NCI-H345 treated with DMSO at 0.1 percent for 48 hours (cell line): ENCODE results near the gene PDYN.

ENCODE experiments used
- DNase-seq: peaks from one replicate; lab custom pipeline; 2025; ENCODE audit not compliant: unreplicated experiment; lab: John Stamatoyannopoulos, UW

PDYN gene

GRCh38 chr20:1935696-1936366 is 58.0 kb downstream of the PDYN start:
- no peak for DNase-seq

- DNase-seq: no peak
These were observed 58.9 kb downstream of the PDYN start for GRCh38 chr20:1934721-1935573.

- no peak for DNase-seq
These were observed 59.7 kb downstream of the PDYN start for GRCh38 chr20:1934156-1934555.

GRCh38 chr20:1933465-1933870 is 60.4 kb downstream of the PDYN start:
- no peak for DNase-seq

- no peak for DNase-seq
These were observed 60.9 kb downstream of the PDYN start for GRCh38 chr20:1932971-1933370.

- DNase-seq: no peak
These were observed 62.0 kb downstream of the PDYN start for GRCh38 chr20:1931830-1932229.

GRCh38 chr20:1930165-1930564 is 63.7 kb downstream of the PDYN start:
- DNase-seq: no peak

- no peak for DNase-seq
These were observed 64.4 kb downstream of the PDYN start for GRCh38 chr20:1929460-1929859.

- no peak for DNase-seq
These were observed 65.1 kb downstream of the PDYN start for GRCh38 chr20:1928782-1929181.
